ENCODE measurements around the gene SLC5A10. TPM values are rescaled to one million over a fixed set of nuclear protein-coding genes. Genes with fewer than 3 reads are reported as not detected.
"Not testable (repeated sequence)": the region's sequence is repeated elsewhere in the genome, so short reads cannot be mapped to it uniquely, and the experiment has no call there.

Gene SLC5A10
- polyA plus RNA-seq, 1 experiment, result 0.05 TPM

GRCh38 chr17:19063326-19063956 lies 111.5 kb downstream of the SLC5A10 start:
- DNase-seq (ENCODE audit: low read depth); POLR2A ChIA-PET; CTCF ChIA-PET; H3K36me3 ChIP-seq (ENCODE audit: control insufficient read depth, insufficient read depth, low read length); H3K27me3 ChIP-seq (ENCODE audit: control insufficient read depth, insufficient read depth, low read length); H3K4me3 ChIP-seq (ENCODE audit: low read depth, low read length): not testable (repeated sequence)

GRCh38 chr17:19064378-19064777 lies 112.4 kb downstream of the SLC5A10 start:
- DNase-seq (ENCODE audit: low read depth); H3K36me3 ChIP-seq (ENCODE audit: control insufficient read depth, insufficient read depth, low read length); POLR2A ChIA-PET; H3K27me3 ChIP-seq (ENCODE audit: control insufficient read depth, insufficient read depth, low read length); CTCF ChIA-PET: not testable (repeated sequence)
- peak overlapping the region; percentile 18 for H3K4me3 ChIP-seq (ENCODE audit: low read depth, low read length)

GRCh38 chr17:19070318-19071168 lies 118.6 kb downstream of the SLC5A10 start:
- H3K4me3 ChIP-seq (ENCODE audit: low read depth, low read length); POLR2A ChIA-PET; H3K27me3 ChIP-seq (ENCODE audit: control insufficient read depth, insufficient read depth, low read length); CTCF ChIA-PET; H3K36me3 ChIP-seq (ENCODE audit: control insufficient read depth, insufficient read depth, low read length); DNase-seq (ENCODE audit: low read depth): not testable (repeated sequence)

Small RNAs within 50 kb of the gene (small RNA-seq; reads per million reads assigned to genes)
- gene AC090286.3 (ENCODE audit: insufficient read length, low read depth, low replicate concordance) (not detected), gene RF00324 (ENCODE audit: insufficient read length, low read depth, low replicate concordance) (not detected)

Other genes with a start within 250 kb of the SLC5A10 start
- 0.10 and 0.12 TPM in 2 replicates for gene FBXW10, start 208.1 kb upstream of the SLC5A10 start, polyA plus RNA-seq (2011; rRNA removed)
- gene TVP23B, start 171.0 kb upstream of the SLC5A10 start, polyA plus RNA-seq (2011; rRNA removed), result 19.1 and 54.6 TPM in 2 replicates
- gene PRPSAP2, start 94.0 kb upstream of the SLC5A10 start, polyA plus RNA-seq (2011; rRNA removed), result 13.0 and 16.6 TPM in 2 replicates
- 5.5 and 10.3 TPM in 2 replicates for gene FAM83G, start 52.6 kb downstream of the SLC5A10 start, polyA plus RNA-seq (2011; rRNA removed)
- gene GRAP, start 94.8 kb downstream of the SLC5A10 start, polyA plus RNA-seq (2011; rRNA removed), result 0.05 and 0.06 TPM in 2 replicates
- gene GRAPL, start 175.4 kb downstream of the SLC5A10 start, polyA plus RNA-seq (2011; rRNA removed), result not detected in 2 replicates

Measured in BJ (cell line).